ENCODE data around the gene RAB3IL1.
"Not testable (repeated sequence)": the region's sequence is repeated elsewhere in the genome, so short reads cannot be mapped to it uniquely, and the experiment has no call there.

RAB3IL1 gene

GRCh38 chr11:61917334-61918109, at the start of gene RAB3IL1:
Gene RAB3IL1 (minus strand): TSS chr11:61917566. CDS start chr11:61917367, 199 bp downstream.
- DNase-seq (ENCODE audit: low read depth): no peak

DNA sequence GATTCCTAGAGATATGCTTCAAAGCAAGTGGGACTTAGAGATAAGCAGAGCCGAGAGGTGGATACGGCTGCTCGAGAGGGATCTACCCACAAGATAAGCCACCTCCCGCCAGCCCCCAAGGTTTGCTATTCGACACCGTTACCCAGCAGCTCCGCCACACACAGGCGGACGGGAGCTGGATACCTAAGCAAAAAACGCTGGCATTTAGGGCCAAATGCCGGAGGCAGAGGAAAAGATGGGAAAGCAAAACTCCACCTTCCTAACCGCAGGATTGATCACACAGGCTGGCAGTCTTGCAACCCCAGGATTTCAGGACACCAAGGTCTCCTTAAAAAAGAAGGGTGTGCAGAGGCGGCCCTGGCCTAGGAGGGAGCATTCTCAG, 49.4 kb upstream of the RAB3IL1 start:
- DNase-seq (ENCODE audit: low read depth): no peak

DNA sequence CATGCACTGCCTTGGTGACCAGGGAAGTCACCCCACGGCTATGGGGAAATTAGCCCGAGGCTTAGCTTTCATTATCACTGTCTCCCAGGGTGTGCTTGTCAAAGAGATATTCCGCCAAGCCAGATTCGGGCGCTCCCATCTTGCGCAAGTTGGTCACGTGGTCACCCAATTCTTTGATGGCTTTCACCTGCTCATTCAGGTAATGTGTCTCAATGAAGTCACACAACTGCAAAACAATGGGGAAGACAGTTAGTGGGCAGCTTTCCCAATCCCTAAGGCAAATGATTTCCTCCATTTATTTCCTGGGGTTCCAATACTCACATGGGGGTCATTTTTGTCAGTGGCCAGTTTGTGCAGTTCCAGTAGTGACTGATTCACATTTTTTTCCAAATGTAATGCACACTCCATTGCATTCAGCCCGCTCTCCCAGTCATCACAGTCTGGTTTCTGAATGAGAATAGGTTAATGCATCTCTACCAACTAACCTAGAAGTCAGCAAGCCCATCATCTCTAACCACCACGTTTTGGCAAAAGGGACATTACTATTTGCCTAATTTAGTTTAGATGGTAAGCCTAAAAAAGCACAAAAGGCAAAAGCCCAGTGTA, 47.4 kb upstream of the RAB3IL1 start:
- DNase-seq (ENCODE audit: low read depth): not testable (repeated sequence)

- no peak for DNase-seq (ENCODE audit: low read depth)
Measured at GRCh38 chr11:61964058-61964665, 46.8 kb upstream of the RAB3IL1 start.

DNA sequence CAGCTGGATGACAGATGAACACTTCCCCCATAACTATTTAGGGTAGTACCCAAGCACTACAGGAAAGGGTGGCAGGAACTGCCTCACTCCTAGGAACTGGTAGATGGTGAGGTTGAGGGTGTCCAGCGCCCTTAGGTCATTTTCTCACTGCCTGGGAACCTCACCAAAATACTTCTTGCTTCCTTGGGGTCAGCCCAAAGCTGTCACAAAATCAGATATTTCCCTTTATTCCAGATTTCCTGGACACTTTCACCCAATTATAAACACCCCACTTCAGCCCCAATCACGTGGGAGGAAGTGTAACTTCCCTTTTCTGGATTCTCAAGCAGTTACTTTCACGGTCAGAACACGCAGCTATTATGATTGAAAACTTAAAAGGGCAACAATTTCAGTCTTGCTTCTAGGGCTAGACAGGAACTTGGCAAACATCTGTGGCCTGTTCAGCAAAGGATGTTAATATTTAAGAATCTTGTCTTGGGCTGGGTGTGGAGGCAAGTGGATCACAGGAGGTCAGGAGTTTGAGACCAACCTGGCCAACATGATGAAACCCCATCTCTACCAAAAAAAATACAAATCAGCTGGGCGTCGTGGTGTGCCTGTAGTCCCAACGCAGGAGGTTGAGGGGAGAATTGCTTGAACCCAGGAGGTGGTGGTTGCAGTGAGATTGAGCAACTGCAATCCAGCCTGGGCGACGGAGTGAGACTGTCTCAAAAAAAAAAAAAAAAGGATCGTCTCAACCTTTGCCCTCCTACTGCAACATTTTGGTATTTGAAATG, 46.1 kb upstream of the RAB3IL1 start:
- DNase-seq (ENCODE audit: low read depth): peak; percentile 64

DNA sequence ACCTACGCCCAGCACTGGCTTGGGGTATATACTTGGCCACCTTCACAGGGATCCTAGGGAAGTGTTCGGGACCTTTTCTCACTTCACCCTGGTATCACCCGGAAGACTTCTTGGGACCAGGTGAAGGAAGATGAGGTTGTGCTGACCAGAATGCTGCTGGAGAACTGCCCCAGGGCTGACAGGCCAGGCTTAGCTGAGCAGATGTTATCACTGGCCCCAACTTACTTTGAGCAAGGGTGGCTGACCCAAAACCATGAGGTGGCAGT, 45.6 kb upstream of the RAB3IL1 start:
- peak; percentile 71 for DNase-seq (ENCODE audit: low read depth)

DNA sequence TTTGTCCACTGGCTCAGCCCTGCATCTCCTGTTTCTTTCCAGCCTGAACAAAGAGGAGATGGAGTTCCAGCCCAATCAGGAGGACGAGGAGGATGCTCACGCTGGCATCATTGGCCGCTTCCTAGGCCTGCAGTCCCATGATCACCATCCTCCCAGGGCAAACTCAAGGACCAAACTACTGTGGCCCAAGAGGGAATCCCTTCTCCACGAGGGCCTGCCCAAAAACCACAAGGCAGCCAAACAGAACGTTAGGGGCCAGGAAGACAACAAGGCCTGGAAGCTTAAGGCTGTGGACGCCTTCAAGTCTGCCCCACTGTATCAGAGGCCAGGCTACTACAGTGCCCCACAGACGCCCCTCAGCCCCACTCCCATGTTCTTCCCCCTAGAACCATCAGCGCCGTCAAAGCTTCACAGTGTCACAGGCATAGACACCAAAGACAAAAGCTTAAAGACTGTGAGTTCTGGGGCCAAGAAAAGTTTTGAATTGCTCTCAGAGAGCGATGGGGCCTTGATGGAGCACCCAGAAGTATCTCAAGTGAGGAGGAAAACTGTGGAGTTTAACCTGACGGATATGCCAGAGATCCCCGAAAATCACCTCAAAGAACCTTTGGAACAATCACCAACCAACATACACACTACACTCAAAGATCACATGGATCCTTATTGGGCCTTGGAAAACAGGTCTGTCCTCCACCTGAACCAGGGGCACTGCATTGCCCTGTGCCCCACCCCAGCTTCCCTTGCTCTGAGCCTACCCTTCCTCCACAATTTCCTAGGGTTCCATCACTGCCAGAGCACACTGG, 45.0 kb upstream of the RAB3IL1 start:
- DNase-seq (ENCODE audit: low read depth): no peak

DNA sequence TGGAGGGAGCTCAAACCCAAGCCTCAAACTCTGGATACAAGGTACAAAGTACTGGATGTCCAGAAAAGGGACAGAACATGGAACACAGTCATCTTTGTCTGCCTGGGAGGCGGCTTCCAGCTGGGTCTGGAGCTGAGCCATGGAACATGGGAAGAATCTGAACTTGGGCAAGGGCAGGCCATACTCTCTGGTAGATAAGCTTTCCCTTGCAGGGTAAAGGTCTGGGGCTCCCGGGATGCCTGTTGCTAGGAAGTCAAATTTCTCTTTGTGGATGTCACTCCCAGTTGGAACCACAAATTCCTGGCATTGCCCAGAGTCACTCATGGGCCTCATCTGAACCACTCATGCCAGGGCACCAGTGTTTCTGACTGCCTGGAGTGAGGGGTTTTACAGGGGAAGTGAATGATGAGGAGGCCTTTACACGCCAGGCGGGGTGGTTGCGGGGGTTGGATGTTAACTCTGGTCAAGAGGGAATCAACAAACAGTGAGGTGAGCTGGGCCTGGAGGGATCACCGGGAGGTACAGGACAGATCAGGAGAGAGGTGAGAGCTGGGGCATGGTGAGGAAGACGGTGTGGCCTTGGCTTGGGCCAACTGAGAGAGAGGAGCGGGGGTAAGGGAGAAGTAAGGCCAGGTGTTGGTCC, 44.3 kb upstream of the RAB3IL1 start:
- DNase-seq (ENCODE audit: low read depth): peak; percentile 42

- no peak for DNase-seq (ENCODE audit: low read depth)
Measured at GRCh38 chr11:61960532-61960931, 43.2 kb upstream of the RAB3IL1 start.

DNA sequence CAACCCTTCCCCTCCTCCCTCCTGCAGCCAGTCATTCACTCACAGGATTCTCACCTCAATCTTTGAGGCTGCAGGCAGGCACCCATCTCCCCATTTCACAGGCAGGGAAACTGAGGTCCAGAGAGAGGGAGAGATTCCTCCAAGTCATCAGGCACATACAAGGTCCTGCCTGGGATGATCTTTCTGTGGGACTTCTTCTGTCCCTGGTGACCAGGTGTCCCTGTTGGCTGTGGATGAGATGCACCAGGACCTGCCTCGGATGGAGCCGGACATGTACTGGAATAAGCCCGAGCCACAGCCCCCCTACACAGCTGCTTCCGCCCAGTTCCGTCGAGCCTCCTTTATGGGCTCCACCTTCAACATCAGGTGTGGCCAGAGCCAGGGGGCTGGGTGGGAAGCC, 42.3 kb upstream of the RAB3IL1 start:
- no peak for DNase-seq (ENCODE audit: low read depth)

- no peak for DNase-seq (ENCODE audit: low read depth)
Measured at GRCh38 chr11:61959114-61959513, 41.7 kb upstream of the RAB3IL1 start.

DNA sequence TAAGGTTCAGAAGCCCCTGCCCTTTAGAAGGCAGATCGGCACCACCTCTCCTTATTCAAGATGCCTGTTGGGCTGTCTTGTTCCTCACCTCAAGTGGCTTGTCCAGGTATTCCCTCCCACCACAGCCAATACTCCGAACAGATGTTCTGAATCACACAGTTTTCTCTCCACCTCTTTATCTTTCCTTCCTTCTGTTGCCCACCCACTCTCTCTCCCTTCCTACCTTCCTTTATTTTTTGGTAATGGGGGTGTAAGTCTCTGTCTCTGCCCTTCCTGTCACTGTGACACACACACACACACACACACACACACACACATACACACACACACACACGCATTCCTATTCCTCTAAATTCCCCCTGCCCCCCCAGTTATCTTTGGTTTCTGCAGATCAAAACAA, 41.2 kb upstream of the RAB3IL1 start:
- no peak for DNase-seq (ENCODE audit: low read depth)

DNA sequence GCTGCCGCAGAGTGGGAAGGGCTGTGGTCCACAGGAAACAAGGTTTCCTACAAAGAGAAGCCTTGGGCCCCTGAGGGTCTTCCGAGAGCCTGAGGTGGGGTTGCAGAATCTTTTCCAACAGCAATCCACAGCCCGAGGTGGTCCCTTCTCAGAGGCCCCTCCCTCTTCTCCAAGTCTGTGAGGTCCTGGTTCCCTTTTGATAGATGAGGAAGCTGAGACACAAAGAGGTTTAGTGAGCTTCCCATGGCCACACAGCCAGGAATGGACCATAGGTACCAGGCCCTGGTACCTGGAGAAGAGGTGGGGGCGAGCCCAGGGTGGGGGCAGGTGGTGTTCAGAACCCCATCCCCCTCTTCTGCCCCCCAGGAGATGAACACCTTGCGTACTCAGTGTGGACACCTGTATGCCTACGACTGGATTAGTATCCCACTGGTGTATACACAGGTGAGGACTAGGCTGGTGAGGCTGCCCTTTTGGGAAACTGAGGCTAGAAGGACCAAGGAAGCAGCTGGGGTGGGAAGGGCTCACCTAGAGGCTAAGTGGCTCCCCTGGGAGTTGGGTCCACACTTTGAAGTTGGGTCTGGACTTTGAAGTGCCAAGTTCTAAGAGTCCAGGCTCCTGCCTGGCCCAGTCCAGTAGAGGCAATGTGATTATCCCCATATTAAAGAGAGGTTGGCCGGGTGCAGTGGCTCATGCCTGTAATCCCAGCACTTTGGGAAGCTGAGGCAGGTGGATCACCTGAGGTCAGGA, 39.8 kb upstream of the RAB3IL1 start:
- no peak for DNase-seq (ENCODE audit: low read depth)

DNA sequence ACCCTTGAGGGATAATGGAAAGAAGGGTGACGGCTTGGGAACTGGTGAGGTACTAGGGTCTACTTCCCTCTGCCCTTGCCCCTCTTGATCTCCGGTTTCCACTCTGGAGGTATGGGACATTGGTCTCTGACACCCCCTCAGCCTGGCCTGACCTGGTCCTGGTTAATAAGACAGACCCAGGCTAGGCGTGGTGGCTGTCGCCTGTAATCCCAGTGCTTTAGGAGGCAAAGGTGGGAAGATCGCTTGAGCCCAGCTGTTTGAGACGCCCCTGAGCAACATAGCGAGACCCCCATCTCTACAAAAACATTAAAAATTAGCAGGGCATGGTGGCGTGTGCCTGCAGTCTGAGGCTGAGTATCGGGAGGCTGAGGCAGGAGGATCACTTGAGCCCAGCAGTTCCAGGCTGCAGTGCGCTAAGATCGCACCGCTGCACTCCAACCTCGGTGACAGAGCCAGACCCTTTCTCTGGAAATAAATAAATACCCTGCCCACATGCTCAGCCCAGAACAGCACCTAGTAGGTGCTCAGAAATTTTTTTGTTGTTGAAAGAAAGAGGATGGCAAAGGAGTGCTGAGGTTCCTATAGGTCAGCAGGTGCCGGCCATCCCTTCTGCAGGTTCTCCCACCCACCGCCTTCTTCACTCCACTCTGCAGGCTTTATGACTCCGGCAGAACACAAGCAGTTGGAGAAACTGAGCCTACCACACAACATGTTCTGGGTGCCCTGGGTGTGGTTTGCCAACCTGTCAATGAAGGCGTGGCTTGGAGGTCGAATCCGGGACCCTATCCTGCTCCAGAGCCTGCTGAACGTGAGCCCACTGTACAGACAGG, 39.0 kb upstream of the RAB3IL1 start:
- no peak for DNase-seq (ENCODE audit: low read depth)

DNA sequence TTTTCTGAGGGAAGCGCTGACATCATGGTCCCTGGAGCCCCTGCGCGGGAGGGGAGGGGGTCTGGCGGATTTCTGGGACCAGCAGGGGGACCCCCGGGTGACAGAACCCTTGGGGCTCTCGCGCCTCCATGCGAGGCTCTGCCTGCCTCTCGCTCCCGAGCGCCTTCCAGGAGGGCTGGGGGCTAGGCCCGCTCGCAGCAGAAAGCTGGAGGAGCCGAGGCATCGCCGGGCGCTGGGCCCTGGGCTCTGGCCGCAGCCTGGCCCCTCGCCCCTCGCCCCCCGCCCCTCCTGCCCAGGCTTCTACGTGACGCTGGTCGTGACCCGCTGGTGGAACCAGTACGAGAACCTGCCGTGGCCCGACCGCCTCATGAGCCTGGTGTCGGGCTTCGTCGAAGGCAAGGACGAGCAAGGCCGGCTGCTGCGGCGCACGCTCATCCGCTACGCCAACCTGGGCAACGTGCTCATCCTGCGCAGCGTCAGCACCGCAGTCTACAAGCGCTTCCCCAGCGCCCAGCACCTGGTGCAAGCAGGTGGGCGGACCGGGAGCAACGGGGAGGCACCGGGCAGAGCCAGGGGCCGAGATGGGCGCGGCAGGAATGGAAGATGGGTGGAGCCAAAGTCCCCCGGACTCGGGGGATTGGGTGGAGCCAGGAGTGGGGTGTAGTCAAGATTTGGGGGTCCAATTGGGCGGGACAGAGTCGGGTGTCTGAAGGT, 38.2 kb upstream of the RAB3IL1 start:
- no peak for DNase-seq (ENCODE audit: low read depth)

DNA sequence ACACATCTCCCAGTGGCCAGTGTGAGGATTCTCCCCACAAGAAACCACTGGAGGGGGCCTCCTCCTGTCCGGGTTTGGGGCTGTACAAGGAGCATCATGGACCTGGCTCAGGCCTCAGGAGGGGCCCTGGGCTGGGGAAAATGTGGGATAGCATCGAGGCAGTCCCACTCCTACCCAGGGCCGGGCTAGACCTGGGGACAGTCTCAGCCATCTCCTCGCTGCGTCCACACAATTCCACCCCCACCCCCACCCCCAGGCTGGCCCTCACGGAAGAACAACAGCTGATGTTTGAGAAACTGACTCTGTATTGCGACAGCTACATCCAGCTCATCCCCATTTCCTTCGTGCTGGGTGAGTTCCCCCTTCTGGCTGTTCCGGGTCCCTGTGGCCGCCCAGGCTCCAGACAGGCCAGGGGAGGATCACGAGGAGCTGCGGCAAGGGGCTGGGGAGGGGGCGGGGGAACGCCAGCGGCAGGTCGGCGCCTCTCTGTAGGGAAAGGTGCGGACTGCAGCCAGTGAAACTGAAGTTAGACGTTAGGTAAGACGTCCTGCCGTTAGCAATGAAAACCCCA, 37.6 kb upstream of the RAB3IL1 start:
- DNase-seq (ENCODE audit: low read depth): peak; percentile 80

GRCh38 chr11:61954106-61954850, 36.9 kb upstream of the RAB3IL1 start:
- DNase-seq (ENCODE audit: low read depth): no peak

DNA sequence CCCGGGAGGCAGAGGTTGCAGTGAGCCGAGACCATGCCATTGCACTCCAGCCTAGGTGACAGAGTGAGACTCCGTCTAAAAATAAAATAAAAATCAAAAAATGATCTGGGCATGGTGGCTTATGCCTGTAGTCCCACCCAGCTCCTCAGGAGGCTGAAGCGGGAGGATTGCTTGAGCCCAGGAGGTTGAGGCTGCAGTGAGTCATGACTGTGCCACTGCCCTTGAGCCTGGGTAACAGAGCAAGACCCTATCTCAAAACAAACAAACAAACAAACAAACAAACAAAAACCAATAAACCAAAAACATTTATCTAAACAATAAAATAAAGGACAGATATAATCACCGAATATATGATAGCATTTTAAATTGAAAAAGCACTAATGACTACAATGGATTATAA, 36.3 kb upstream of the RAB3IL1 start:
- not testable (repeated sequence) for DNase-seq (ENCODE audit: low read depth)
